ENCODE data around the gene MTF1. TPM values are rescaled to one million over a fixed set of nuclear protein-coding genes. Genes with fewer than 3 reads are reported as not detected.
"Not testable (repeated sequence)": the region's sequence is repeated elsewhere in the genome, so short reads cannot be mapped to it uniquely, and the experiment has no call there.

Gene MTF1
- total RNA-seq, 1 experiment from 2014 or later, result 22.1 TPM

- no peaks in the 10 kb centered on the region for H3K36me3 ChIP-seq (ENCODE audit: low read depth)
- no peaks in the 10 kb centered on the region for H3K9me2 ChIP-seq (ENCODE audit: insufficient read depth)
- no peaks in the 10 kb centered on the region for H3K9me3 ChIP-seq (ENCODE audit: insufficient read depth, low read depth)
- ChIA-PET POLR2A (ENCODE audit: unreplicated experiment) (no interaction called here), CTCF (no interaction called here)
- BruUV-seq (replicated peaks), result no TSS peak
- H3K27me3 ChIP-seq (ENCODE audit: insufficient read depth, low read depth), result no peaks in the 10 kb centered on the region
- no peak overlapping the region for H3K4me3 ChIP-seq
- H3K79me2 ChIP-seq (ENCODE audit: low read depth), result no peaks in the 10 kb centered on the region
- H3F3A ChIP-seq (ENCODE audit: insufficient read depth, low read depth), result 0 out of 2 replicates have a peak, but pooled peaks cover 6% of the 10 kb centered on the region
- no peak overlapping the region for H2AFZ ChIP-seq
- H3K4me1 ChIP-seq (replicated peaks; ENCODE audit: insufficient read depth), result no peaks in the 10 kb centered on the region
- no peak for DNase-seq
- TF ChIP-seq CTCF (conservative IDR thresholded peaks at IDR 0.05), result no peak
- TF ChIP-seq EZH2 (IDR thresholded peaks at IDR 0.05; ENCODE audit: low read depth), result no peak
- H4K20me1 ChIP-seq (ENCODE audit: insufficient read depth), result no peaks in the 10 kb centered on the region
- no peak overlapping the region for H3K27ac ChIP-seq
- intact Hi-C loops (cut with micrococcal nuclease; ENCODE audit: unreplicated experiment), result no loop called here
- H3K4me2 ChIP-seq, result no peak overlapping the region
Observed at GRCh38 chr1:37901191-37901892, 42.0 kb upstream of the MTF1 start.

GRCh38 chr1:37897563-37897962 lies 38.2 kb upstream of the MTF1 start:
- H3K4me3 ChIP-seq; POLR2A ChIA-PET (ENCODE audit: unreplicated experiment); H3K27me3 ChIP-seq (ENCODE audit: insufficient read depth, low read depth); H3K9me2 ChIP-seq (ENCODE audit: insufficient read depth); DNase-seq; H3K4me1 ChIP-seq (replicated peaks; ENCODE audit: insufficient read depth); H3K36me3 ChIP-seq (ENCODE audit: low read depth); BruUV-seq (replicated peaks); H3K79me2 ChIP-seq (ENCODE audit: low read depth); H4K20me1 ChIP-seq (ENCODE audit: insufficient read depth); H3K27ac ChIP-seq; H3K9me3 ChIP-seq (ENCODE audit: insufficient read depth, low read depth); H2AFZ ChIP-seq; H3K4me2 ChIP-seq; CTCF ChIA-PET; H3F3A ChIP-seq (ENCODE audit: insufficient read depth, low read depth); intact Hi-C loops (cut with micrococcal nuclease; ENCODE audit: unreplicated experiment): not testable (repeated sequence)

GRCh38 chr1:37893673-37894072 lies 34.3 kb upstream of the MTF1 start:
- intact Hi-C loops (cut with micrococcal nuclease; ENCODE audit: unreplicated experiment), result loop anchor here (5.0 kb wide), 1 partner anchor 39 kb away; no protein-coding TSS in a partner anchor
- CTCF ChIA-PET, result no interaction called here
- no TSS peak for BruUV-seq (replicated peaks)

More at GRCh38 chr1:37893673-37894072, 34.3 kb upstream of the MTF1 start:
- peaks cover 3% of the 10 kb centered on the region; the same call in 1 of the 2 replicates for H3K4me1 ChIP-seq (replicated peaks; ENCODE audit: insufficient read depth)
- H3K79me2 ChIP-seq (ENCODE audit: low read depth), result no peaks in the 10 kb centered on the region
- H3K27ac ChIP-seq, result no peak overlapping the region
- H3K36me3 ChIP-seq (ENCODE audit: low read depth), result no peaks in the 10 kb centered on the region
- TF ChIP-seq EZH2 (IDR thresholded peaks at IDR 0.05; ENCODE audit: low read depth) (no peak), CTCF (conservative IDR thresholded peaks at IDR 0.05) (no peak)
- no peaks in the 10 kb centered on the region for H3K9me2 ChIP-seq (ENCODE audit: insufficient read depth)
- H3K9me3 ChIP-seq (ENCODE audit: insufficient read depth, low read depth), result no peaks in the 10 kb centered on the region
- no peak overlapping the region for H2AFZ ChIP-seq
- H3K27me3 ChIP-seq (ENCODE audit: insufficient read depth, low read depth), result no peaks in the 10 kb centered on the region
- H3K4me3 ChIP-seq, result no peak overlapping the region
- 0 out of 2 replicates have a peak, but pooled peaks cover 6% of the 10 kb centered on the region for H3F3A ChIP-seq (ENCODE audit: insufficient read depth, low read depth)
- DNase-seq, result no peak
- no peak overlapping the region for H3K4me2 ChIP-seq
- no peaks in the 10 kb centered on the region for H4K20me1 ChIP-seq (ENCODE audit: insufficient read depth)
- POLR2A ChIA-PET (ENCODE audit: unreplicated experiment), result interaction anchor here (0.6 kb wide), 1 partner anchor 42 kb away, joined by 5 read pairs; no protein-coding TSS in a partner anchor

Data from PC-9 (cell line).